GM06990 (cell line): ENCODE results near the gene EZR.
"Not testable (repeated sequence)": the region's sequence is repeated elsewhere in the genome, so short reads cannot be mapped to it uniquely, and the experiment has no call there.

Experiments used
- DNase-seq: peaks from one replicate; pipeline ENCODE4 v3.0.0-alpha.2; 2011; ENCODE audit not compliant: insufficient read length; ENCODE audit errors: extremely low read depth
- H3K27me3 ChIP-seq: replicated peaks from 2 replicates; pipeline ENCODE4 v1.6.0; 2011; ENCODE audit warnings: low read length; ENCODE audit not compliant: control insufficient read depth, insufficient read depth
- H3K36me3 ChIP-seq: 2 replicates; pipeline ENCODE4 v1.5.1; 2011; ENCODE audit warnings: low read length; ENCODE audit not compliant: control insufficient read depth, insufficient read depth
- H3K4me3 ChIP-seq: replicated peaks from 2 replicates; pipeline ENCODE4 v1.5.1; 2011; ENCODE audit warnings: low read depth, mild to moderate bottlenecking, control low read depth, low read length
- TF ChIP-seq, protein P1 (sequence below): IDR thresholded peaks from 2 replicates; pipeline ENCODE4 v1.5.1; 2011; ENCODE audit warnings: low read length, control low read depth, mild to moderate bottlenecking, inconsistent platforms; ENCODE audit not compliant: insufficient read depth, poor library complexity, severe bottlenecking

The EZR gene

DNA sequence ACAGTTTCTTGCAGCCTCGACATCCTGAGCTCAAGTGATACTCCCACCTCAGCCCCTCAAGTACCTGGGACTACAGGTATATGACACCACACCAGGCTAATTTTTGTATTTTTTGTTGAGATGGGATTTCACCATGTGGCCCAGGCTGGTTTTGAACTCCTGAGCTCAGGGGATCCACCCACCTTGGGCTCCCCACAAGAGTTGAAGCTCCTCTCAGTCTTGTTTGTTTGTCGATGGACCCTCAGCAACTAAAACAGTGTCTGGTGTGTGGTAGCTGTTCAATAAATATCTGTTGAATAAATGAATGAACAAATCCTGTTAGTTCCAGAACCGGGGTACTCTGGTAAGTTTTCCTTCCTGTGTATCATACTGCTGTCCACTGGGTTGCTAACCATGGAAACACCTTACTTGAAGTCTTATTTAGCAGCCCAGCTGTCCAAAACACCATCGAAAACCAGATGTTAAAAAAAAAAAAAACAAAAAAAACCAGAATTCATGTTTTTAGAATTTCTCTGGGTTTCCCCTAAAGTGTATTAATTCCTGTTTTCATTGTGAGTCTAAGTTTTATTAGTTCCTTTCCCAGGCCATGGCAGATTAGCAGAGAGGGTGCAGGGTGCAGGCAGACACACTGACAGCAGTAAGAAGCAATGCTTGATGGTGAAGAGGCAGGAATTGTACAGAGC, 7.8 kb upstream of the EZR start:
- H3K27me3 ChIP-seq = no peaks in the 10 kb centered on the region
- peak; percentile 71 for DNase-seq
- no peak overlapping the region for H3K4me3 ChIP-seq
- TF ChIP-seq, protein P1, sequence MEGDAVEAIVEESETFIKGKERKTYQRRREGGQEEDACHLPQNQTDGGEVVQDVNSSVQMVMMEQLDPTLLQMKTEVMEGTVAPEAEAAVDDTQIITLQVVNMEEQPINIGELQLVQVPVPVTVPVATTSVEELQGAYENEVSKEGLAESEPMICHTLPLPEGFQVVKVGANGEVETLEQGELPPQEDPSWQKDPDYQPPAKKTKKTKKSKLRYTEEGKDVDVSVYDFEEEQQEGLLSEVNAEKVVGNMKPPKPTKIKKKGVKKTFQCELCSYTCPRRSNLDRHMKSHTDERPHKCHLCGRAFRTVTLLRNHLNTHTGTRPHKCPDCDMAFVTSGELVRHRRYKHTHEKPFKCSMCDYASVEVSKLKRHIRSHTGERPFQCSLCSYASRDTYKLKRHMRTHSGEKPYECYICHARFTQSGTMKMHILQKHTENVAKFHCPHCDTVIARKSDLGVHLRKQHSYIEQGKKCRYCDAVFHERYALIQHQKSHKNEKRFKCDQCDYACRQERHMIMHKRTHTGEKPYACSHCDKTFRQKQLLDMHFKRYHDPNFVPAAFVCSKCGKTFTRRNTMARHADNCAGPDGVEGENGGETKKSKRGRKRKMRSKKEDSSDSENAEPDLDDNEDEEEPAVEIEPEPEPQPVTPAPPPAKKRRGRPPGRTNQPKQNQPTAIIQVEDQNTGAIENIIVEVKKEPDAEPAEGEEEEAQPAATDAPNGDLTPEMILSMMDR = no peak
- no peaks in the 10 kb centered on the region for H3K36me3 ChIP-seq

DNA sequence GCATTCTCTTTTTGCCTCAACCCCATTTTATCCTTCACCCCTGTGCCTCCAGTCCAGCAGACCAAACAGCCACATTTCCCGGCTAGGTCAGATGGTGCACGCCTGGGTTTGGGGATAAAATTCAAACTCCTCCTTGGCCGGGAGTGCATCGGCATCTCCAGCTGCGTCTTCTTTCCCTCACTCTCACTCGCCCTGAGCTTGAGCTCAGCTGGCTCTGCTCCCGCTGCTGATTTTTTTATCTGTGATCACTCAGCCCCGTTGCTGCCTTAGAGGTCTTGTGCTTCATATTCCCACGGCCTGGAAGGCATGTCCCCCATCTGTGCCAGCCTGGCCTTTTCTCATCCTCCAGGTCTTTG, 6.8 kb upstream of the EZR start:
- H3K27me3 ChIP-seq = no peaks in the 10 kb centered on the region
- TF ChIP-seq, protein P1 = no peak
- no peaks in the 10 kb centered on the region for H3K36me3 ChIP-seq
- no peak overlapping the region for H3K4me3 ChIP-seq
- no peak for DNase-seq

DNA sequence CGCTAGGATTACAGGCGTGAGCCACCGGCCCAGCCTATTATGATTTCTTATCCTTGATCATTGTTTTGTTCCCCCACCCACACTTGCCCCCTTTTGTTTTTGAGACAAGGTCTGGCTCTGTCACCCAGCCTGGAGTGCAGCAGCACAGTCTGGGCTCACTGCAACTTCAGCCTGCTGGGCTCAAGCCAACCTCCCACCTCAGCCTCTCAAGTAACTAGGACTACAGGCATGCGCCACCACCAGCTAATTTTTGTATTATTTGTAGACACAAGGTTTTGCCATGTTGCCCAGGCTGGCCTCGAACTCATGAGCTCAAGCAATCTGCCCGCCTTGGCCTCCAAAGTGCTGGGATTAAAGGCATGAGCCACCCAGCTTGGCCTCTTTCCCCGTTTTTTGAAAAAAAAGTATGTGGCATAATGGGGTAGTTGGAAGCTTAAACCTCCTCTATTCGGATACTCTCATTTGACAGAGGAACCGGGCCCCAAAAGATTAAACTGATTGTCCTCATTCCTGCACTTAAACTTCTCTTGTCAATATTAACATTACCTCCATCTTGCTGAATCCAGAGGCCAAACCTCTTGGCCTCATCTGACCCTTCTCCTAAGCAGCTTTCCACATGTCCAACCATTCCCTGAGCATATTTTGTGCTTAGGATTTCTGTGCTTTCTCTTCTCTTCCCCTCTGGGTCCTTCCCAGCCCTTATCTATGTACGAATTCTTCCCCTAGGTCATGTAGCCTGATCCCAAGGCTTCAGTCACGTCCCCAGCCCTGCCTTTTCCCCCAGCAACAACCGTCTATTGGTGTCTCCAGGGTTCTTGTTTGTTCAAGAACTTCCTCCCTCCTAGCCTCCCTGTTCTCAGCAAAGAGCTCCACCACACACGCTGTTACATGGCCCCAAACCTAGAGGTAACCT, 6.1 kb upstream of the EZR start:
- Histone ChIP-seq H3K27me3 (no peaks in the 10 kb centered on the region), H3K36me3 (no peaks in the 10 kb centered on the region), H3K4me3 (no peak overlapping the region)
- TF ChIP-seq, protein P1 = no peak
- no peak for DNase-seq

DNA sequence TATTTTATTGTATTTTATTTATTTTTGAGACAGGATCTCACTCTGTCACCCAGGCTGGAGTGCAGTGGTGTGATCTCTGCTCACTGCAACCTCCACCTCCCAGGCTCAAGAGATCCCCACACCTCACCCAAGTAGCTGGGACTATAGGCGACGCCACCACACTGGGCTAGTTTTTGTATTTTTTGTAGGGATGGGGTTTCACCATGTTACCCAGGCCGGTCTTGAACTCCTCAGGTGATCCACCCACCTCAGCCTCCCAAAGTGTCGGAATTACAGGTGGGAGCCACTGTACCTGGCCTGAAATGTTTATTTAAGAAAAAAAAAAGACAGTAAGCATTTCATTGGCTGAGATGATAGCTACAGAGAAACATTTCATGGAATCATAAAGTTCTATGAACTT, 4.4 kb upstream of the EZR start:
- not testable (repeated sequence) for DNase-seq, H3K36me3 ChIP-seq

DNA sequence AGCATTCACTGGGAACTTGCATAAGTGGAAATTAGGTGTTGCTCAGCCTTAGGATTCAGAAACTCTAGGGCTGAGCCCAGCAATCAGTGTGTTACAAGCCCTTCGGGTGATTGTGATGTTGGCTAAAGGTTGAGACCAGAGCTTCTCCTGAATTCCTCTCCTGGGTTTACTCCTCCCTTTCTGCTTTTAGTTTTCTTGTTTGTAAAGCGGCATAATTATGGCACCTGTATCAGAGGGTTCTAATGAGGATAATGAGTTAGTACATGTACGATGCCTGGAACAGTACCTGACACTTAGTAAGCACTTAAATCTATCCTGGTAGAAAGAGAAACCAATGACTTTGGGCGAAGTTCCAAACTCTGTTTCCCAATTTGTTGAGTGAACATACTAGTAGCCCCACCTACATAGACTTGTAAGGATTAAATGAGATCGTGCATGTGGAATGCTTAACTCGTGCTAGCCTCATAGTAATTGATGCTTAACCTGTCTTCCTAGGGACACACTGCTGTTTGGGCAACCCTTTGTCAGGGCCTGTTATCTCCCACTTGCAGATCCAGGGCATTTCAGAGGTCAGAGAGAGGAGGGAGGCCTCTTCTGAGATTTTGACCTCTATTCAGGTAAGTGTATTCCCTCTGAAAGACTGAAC, 932 bp upstream of the EZR start:
- TF ChIP-seq, protein P1 = no peak

More for the DNA sequence above, 4.4 kb upstream of the EZR start:
- not testable (repeated sequence) for H3K27me3 ChIP-seq, H3K4me3 ChIP-seq

More for the DNA sequence above, 932 bp upstream of the EZR start:
- H3K36me3 ChIP-seq = peaks cover 4% of the 10 kb centered on the region
- no peak for DNase-seq
- no peaks in the 10 kb centered on the region for H3K27me3 ChIP-seq
- H3K4me3 ChIP-seq = no peak overlapping the region
